HFF-Myc (cell line): ENCODE data around the gene RNF217.

ENCODE experiments used
- DNase-seq: peaks from one replicate; pipeline ENCODE4 v3.0.0-alpha.2; 2011; ENCODE audit warnings: low read depth; ENCODE audit errors: extremely low read depth
- H3K4me3 ChIP-seq: replicated peaks from 2 replicates; pipeline ENCODE4 v1.5.1; 2011; ENCODE audit warnings: low read depth, mild to moderate bottlenecking, control low read depth, low read length
- CTCF ChIP-seq: IDR thresholded peaks from 2 replicates; pipeline ENCODE4 v1.5.1; 2012; ENCODE audit warnings: mild to moderate bottlenecking, low read depth, low read length, control low read depth; ENCODE audit errors: missing control alignments

The RNF217 gene

GRCh38 chr6:124955108-124955856 is 7.0 kb upstream of the RNF217 start:
- no peak for TF ChIP-seq CTCF
- DNase-seq, result no peak
- H3K4me3 ChIP-seq, result no peak overlapping the region

DNA sequence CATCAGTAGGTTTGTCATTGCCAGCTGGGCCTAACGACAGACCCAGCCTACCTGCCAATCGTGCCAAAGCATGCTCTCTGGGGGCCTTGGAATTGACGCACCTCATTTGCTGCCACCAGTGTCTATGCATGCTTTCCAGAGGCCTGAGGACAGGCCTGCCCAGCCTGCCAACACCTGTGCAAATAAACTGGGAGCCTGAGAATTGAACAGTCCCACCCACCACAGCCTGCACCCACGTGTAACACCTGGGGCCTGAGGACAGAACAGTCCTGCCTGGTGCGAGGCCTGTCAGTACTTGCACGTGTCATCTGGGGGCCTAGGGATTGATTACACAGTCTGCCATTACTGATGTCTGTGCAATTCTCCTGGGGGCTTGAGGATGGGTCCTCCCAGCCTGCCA is 6.2 kb upstream of the RNF217 start:
- TF ChIP-seq CTCF, result no peak
- no peak for DNase-seq
- no peak overlapping the region for H3K4me3 ChIP-seq

DNA sequence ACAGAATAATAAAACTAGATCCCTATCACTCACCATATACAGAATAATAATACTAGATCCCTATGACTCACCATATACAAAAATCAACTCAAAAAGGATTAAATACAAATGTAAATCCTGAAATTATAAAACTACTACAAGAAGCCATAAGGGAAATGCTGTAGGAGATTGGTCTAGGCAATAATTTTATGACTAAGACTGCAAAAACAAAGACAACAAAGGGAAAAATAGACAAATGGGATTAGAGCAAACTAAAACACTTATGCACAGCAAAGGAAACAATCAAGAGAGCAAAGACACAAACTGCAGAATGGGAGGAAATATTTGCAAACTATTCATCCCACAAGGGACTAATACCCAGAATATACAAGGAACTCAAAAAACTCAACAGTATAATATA is 4.1 kb upstream of the RNF217 start:
- no peak for DNase-seq
- no peak overlapping the region for H3K4me3 ChIP-seq
- TF ChIP-seq CTCF, result no peak

- DNase-seq, result no peak
- no peak overlapping the region for H3K4me3 ChIP-seq
- TF ChIP-seq CTCF, result no peak
These were observed 3.4 kb upstream of the RNF217 start for GRCh38 chr6:124958759-124959354.

DNA sequence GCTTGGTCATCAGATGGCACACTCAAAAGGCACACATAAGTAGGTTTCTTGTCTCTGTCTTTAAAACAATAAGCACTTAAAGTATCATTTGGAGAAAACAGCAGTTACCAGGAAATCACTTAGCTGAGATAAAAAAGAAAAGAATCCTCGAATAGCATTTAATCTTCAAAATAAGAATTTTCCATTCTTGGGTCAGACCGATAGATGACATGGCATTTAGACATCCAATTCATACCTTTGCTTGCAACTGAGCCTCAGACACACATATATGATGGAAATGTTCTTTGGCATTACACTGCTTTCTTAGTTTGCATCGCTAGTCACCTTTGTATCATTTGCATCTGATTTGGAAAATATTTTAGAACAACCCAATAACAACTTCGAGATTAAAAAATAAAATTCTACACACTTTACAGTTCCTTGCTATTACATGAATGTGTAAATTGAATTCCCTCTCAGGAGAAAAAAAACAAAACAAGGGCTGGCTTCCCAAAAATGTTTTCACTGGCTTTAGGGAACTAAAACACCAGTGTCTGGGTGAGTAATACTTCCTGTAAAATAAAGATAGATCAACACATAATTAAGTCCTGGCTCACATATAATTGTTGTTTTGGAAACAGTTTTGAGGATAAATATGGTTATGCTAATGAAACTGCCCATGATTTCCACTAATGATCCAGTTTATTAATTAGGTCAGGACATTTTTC is 1.3 kb upstream of the RNF217 start:
- H3K4me3 ChIP-seq, result peak overlapping the region; percentile 66
- TF ChIP-seq CTCF, result no peak
- no peak for DNase-seq

DNA sequence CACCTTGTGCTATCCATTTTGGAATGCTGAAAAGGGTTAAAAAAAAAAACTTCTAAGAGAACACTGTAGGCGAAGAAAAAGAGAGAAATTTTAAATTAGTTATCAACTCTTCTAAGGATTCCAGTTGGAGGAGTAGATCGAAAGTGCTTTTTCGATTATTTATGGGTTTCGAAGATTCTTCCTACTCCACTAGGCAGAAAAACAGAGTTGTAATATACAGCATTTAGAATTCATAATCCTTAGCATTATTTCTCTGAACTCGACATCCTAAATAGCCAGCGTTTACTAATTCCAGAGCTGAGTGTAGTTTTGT is 817 bp upstream of the RNF217 start:
- no peak for TF ChIP-seq CTCF
- no peak for DNase-seq
- H3K4me3 ChIP-seq, result peak overlapping the region; percentile 66
